RWPE2 (cell line): ENCODE measurements around the gene LMTK3.

Experiments used
- ATAC-seq: fragments of 200-7000 bp; cut with Tn5 transposase; 3 replicates; pipeline ENCODE4 v1.9.1; 2021; ENCODE audit warnings: low read depth
- DNase-seq: peaks from one replicate; pipeline ENCODE4 v3.0.0-alpha.2; 2020; ENCODE audit warnings: low spot score
- H3K27ac ChIP-seq: fragments of 450-650 bp; 2 replicates; pipeline ENCODE4 v1.5.1; 2017; ENCODE audit warnings: mild to moderate bottlenecking; ENCODE audit not compliant: poor library complexity, severe bottlenecking
- H3K27me3 ChIP-seq: fragments of 250-450 bp; sonication (Bioruptor Pico); 2 replicates; pipeline ENCODE4 v1.5.1; 2021; ENCODE audit warnings: mild to moderate bottlenecking, moderate library complexity; ENCODE audit not compliant: insufficient read depth, poor library complexity, severe bottlenecking
- H3K36me3 ChIP-seq: fragments of 250-450 bp; sonication (Bioruptor Pico); 2 replicates; pipeline ENCODE4 v1.5.1; 2020; ENCODE audit warnings: low read depth, mild to moderate bottlenecking, moderate library complexity
- H3K4me1 ChIP-seq: fragments of 250-450 bp; sonication (Bioruptor Pico); 2 replicates; pipeline ENCODE4 v1.5.1; 2021; ENCODE audit warnings: mild to moderate bottlenecking, moderate library complexity; ENCODE audit not compliant: insufficient read depth, poor library complexity, severe bottlenecking
- H3K4me3 ChIP-seq: fragments of 250-450 bp; sonication (Bioruptor Pico); 2 replicates; pipeline ENCODE4 v1.5.1; 2021; ENCODE audit warnings: mild to moderate bottlenecking, moderate library complexity; ENCODE audit not compliant: severe bottlenecking
- H3K9me3 ChIP-seq: fragments of 250-450 bp; sonication (Bioruptor Pico); 2 replicates; pipeline ENCODE4 v1.5.1; 2021; ENCODE audit warnings: mild to moderate bottlenecking, moderate library complexity; ENCODE audit not compliant: severe bottlenecking
- CTCF ChIP-seq: fragments of 450-650 bp; IDR thresholded peaks from one replicate; pipeline ENCODE4 v1.5.1; 2017; ENCODE audit warnings: mild to moderate bottlenecking, moderate library complexity; ENCODE audit not compliant: poor library complexity, severe bottlenecking

Gene LMTK3

GRCh38 chr19:48444129-48444935 lies 67.3 kb downstream of the LMTK3 start:
- H3K4me3 ChIP-seq = peak overlapping the region; percentile 84
- H3K9me3 ChIP-seq = no peaks in the 10 kb centered on the region
- ATAC-seq (no peak), DNase-seq (no peak)
- H3K27me3 ChIP-seq = peaks cover 12% of the 10 kb centered on the region
- H3K27ac ChIP-seq = peak overlapping the region; percentile 56
- peaks cover 21% of the 10 kb centered on the region for H3K36me3 ChIP-seq
- peaks cover 6% of the 10 kb centered on the region for H3K4me1 ChIP-seq
- TF ChIP-seq CTCF = no peak

- ATAC-seq (no peak), DNase-seq (no peak)
- peaks cover 17% of the 10 kb centered on the region for H3K36me3 ChIP-seq
- H3K4me1 ChIP-seq = peaks cover 6% of the 10 kb centered on the region
- H3K4me3 ChIP-seq = peak overlapping the region; percentile 19
- H3K27ac ChIP-seq = no peak overlapping the region
- peaks cover 12% of the 10 kb centered on the region for H3K27me3 ChIP-seq
- no peaks in the 10 kb centered on the region for H3K9me3 ChIP-seq
- TF ChIP-seq CTCF = no peak
These were observed 67.9 kb downstream of the LMTK3 start for GRCh38 chr19:48443731-48444128.

- no peak for DNase-seq
- peak overlapping the region; percentile 19 for H3K4me3 ChIP-seq
- peaks cover 6% of the 10 kb centered on the region for H3K4me1 ChIP-seq
- peaks cover 12% of the 10 kb centered on the region for H3K27me3 ChIP-seq
- no peak overlapping the region for H3K27ac ChIP-seq
- TF ChIP-seq CTCF = no peak
- no peak for ATAC-seq
- H3K9me3 ChIP-seq = no peaks in the 10 kb centered on the region
- H3K36me3 ChIP-seq = peaks cover 12% of the 10 kb centered on the region
These were observed 68.4 kb downstream of the LMTK3 start for GRCh38 chr19:48443256-48443655.

GRCh38 chr19:48442116-48443035 lies 69.3 kb downstream of the LMTK3 start:
- H3K4me1 ChIP-seq = peaks cover 6% of the 10 kb centered on the region
- H3K36me3 ChIP-seq = peaks cover 3% of the 10 kb centered on the region
- H3K27ac ChIP-seq = no peak overlapping the region
- DNase-seq (no peak), ATAC-seq (no peak)
- no peak overlapping the region for H3K4me3 ChIP-seq
- no peak for TF ChIP-seq CTCF
- H3K27me3 ChIP-seq = peaks cover 12% of the 10 kb centered on the region
- no peaks in the 10 kb centered on the region for H3K9me3 ChIP-seq
